ENCODE data around the gene SYT10.
"Not testable (repeated sequence)": the region's sequence is repeated elsewhere in the genome, so short reads cannot be mapped to it uniquely, and the experiment has no call there.

SYT10 gene

DNA sequence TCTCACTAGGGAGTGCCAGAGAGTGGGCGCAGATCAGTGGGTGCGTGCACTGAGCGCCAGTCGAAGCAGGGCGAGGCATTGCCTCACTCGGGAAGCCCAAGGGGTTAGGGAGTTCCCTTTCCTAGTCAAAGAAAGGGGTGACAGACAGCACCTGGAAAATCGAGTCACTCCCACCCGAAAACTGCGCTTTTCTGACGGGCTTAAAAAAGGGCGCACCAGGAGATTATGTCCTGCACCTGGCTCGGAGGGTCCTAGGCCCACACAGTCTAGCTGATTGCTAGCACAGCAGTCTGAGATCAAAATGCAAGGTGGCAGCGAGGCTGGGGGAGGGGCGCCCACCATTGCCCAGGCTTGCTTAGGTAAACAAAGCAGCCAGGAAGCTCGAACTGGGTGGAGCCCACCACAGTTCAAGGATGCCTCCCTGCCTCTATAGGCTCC is 107.6 kb downstream of the SYT10 start:
- not testable (repeated sequence) for DNase-seq

GRCh38 chr12:33330940-33331339 is 108.7 kb downstream of the SYT10 start:
- DNase-seq, result no peak
